ENCODE data around the gene EZR. TPM values are rescaled to one million over a fixed set of nuclear protein-coding genes. Genes with fewer than 3 reads are reported as not detected.

EZR gene
- total and polyA plus RNA-seq, 8 donors = 69.5 to 317 (median 218) TPM

DNA sequence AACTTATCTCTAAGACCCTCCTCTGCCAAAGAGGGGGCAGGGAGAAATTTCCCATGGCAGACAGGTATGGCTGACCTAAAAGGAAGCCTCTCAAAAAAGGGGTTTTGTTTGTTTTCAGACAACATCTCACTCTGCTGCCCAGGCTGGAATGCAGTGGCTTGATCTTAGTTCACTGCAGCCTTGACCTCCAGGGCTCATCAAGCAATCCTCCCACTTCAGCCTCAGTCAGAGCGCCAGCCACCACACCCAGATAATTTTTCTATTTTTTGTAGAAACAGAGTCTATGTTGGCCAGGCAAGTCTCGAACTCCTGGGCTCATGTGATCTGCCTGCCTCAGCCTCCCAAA, 3.8 kb downstream of the EZR start:
- Histone ChIP-seq H3K4me1 (peaks cover 18 to 80% (median 62%) of the 10 kb centered on the region in 4 donors), H3K27ac (peak overlapping the region; percentile 70 to 99 (median 98)), H3K36me3 (peaks cover 0 to 22% (median 6%) of the 10 kb centered on the region in 4 donors), H3K4me3 (peak overlapping the region; percentile 18 to 87 (median 76)), H3K27me3 (no peaks in the 10 kb centered on the region), H3K9me3 (no peaks in the 10 kb centered on the region)
- DNase-seq = peak; percentile 24 to 41
- intact Hi-C loops (cut with DNase I; ENCODE audit: low total_unique reads) = no loop called here
- 32 to 61% (median 43%) methylated on average over 2 of the region's 2 CpGs for whole genome bisulfite sequencing, 5 donors
- TF ChIP-seq, protein P1, sequence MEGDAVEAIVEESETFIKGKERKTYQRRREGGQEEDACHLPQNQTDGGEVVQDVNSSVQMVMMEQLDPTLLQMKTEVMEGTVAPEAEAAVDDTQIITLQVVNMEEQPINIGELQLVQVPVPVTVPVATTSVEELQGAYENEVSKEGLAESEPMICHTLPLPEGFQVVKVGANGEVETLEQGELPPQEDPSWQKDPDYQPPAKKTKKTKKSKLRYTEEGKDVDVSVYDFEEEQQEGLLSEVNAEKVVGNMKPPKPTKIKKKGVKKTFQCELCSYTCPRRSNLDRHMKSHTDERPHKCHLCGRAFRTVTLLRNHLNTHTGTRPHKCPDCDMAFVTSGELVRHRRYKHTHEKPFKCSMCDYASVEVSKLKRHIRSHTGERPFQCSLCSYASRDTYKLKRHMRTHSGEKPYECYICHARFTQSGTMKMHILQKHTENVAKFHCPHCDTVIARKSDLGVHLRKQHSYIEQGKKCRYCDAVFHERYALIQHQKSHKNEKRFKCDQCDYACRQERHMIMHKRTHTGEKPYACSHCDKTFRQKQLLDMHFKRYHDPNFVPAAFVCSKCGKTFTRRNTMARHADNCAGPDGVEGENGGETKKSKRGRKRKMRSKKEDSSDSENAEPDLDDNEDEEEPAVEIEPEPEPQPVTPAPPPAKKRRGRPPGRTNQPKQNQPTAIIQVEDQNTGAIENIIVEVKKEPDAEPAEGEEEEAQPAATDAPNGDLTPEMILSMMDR (IDR thresholded peaks at IDR 0.05) = no peak
- no peak for TF ChIP-seq POLR2AphosphoS5 (IDR thresholded peaks at IDR 0.05)
- TF ChIP-seq EP300 (IDR thresholded peaks at IDR 0.05) = no peak
- no peak for TF ChIP-seq POLR2A (IDR thresholded peaks at IDR 0.05)

DNA sequence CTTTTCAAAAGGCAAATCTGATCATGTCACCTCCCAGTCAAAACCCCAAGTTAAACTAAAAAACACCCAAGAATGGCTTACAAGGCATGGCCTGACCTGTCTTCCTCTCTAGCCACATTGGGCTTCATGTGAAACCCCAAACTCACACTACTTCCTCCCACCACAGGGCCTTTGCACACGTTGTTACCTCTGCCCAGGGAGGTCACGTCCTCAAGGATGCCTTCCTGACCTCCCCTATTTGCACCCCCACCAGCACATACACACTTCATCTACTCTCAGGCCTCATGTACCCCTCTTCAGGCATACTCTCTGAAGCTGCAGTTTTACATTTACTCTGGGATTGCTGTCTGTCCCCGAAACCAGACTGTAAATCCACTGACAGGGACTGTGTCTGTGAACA, 6.1 kb downstream of the EZR start:
- peaks cover 0 to 31% (median 14%) of the 10 kb centered on the region in 4 donors for H3K36me3 ChIP-seq
- no peaks in the 10 kb centered on the region for H3K9me3 ChIP-seq
- TF ChIP-seq POLR2AphosphoS5 (IDR thresholded peaks at IDR 0.05) (no peak), EP300 (IDR thresholded peaks at IDR 0.05) (no peak), POLR2A (IDR thresholded peaks at IDR 0.05) (no peak)
- TF ChIP-seq, protein P1 (IDR thresholded peaks at IDR 0.05) = no peak
- H3K4me3 ChIP-seq = peak overlapping the region in 3 of 4 donors; percentile 4 to 82 (median 71)
- peak overlapping the region; percentile 30 to 99 (median 98) for H3K27ac ChIP-seq
- no peaks in the 10 kb centered on the region for H3K27me3 ChIP-seq
- intact Hi-C loops (cut with DNase I; ENCODE audit: low total_unique reads) = no loop called here
- DNase-seq = peak in 1 of 2 donors; percentile 22
- H3K4me1 ChIP-seq = peaks cover 34 to 96% (median 80%) of the 10 kb centered on the region in 4 donors
- 67 to 78% (median 77%) methylated on average over 3 of the region's 3 CpGs for WGBS, 5 donors

DNA sequence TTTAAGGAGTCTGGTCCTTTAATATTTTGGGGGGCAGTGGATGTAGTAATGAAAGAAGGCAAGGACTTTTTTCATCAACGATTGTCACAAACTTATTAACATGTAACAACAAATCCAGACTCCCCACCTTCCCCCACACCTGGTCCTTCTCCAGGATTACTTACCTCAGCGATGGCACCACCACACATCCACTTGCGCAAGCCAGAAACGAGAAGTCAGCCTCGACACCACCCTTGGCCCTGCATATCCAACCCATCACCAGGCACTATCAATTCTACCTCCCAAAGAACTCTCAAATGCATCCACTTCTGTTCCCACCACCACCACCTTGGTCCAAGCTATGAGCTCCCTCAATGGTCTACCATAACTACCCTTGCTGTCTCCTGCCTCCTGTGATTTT, 6.6 kb downstream of the EZR start:
- 63 to 78% (median 70%) methylated on average over 5 of the region's 5 CpGs for WGBS, 5 donors
- Histone ChIP-seq H3K9me3 (no peaks in the 10 kb centered on the region), H3K4me1 (peaks cover 34 to 99% (median 83%) of the 10 kb centered on the region in 4 donors), H3K27me3 (no peaks in the 10 kb centered on the region), H3K36me3 (peaks cover 0 to 35% (median 16%) of the 10 kb centered on the region in 4 donors), H3K4me3 (peak overlapping the region in 3 of 4 donors; percentile 4 to 82 (median 71)), H3K27ac (peak overlapping the region in 4 of 5 donors; percentile 42 to 99 (median 96))
- TF ChIP-seq POLR2AphosphoS5 (IDR thresholded peaks at IDR 0.05) (no peak), EP300 (IDR thresholded peaks at IDR 0.05) (no peak), POLR2A (IDR thresholded peaks at IDR 0.05) (no peak)
- TF ChIP-seq, protein P1 (IDR thresholded peaks at IDR 0.05) = no peak
- intact Hi-C loops (cut with DNase I; ENCODE audit: low total_unique reads) = no loop called here
- DNase-seq = peak in 1 of 2 donors; percentile 25

DNA sequence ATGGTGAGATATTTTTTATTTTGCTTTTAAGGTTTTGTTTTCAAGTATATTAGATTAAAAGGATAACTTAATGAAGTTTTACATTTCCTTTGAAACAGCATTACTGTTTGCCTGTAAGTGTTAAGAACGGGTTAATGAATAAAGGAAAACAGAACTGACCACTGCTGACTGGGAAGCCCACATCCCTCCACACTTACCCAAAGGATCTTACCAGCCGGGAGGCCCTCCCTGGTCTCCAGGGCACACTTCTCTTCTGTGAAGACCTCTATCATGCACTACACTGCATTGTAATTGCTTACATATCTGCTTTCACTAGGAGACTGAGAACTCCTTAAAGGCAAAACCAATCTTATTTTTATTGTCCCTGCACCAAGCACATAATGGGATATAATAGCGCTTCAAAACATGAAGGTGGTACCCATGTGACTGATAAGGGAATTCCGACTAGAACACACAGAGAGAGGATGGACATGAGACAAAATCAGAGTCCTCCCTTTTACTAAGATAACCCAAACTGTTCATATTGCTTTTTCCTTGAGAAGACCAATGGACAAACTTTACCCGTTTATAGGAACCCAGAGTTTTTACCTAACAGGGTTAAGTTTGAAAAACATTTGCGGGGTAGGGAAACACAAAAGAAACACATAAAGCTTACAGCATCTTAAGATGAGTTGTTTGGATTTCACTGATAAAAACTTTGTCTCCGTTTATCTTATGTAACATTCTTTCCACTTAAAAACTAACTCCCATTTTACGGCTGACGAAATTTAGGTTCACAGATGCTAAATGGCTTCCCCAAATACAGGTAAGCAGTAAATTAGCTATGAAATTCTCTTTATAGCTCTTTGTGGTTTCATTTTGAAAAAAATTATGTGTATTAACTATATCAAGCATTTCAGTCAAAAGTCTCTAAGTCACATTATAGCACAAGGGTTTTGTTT, 8.7 kb downstream of the EZR start:
- Histone ChIP-seq H3K36me3 (peaks cover 0 to 37% (median 16%) of the 10 kb centered on the region in 4 donors), H3K9me3 (no peaks in the 10 kb centered on the region), H3K27me3 (no peaks in the 10 kb centered on the region), H3K4me3 (no peak overlapping the region), H3K4me1 (peaks cover 34 to 99% (median 80%) of the 10 kb centered on the region in 4 donors), H3K27ac (peak overlapping the region in 3 of 5 donors; percentile 43 to 64 (median 55))
- 39 to 60% (median 51%) methylated on average over 9 of the region's 9 CpGs for WGBS, 5 donors
- intact Hi-C loops (cut with DNase I; ENCODE audit: low total_unique reads) = no loop called here
- TF ChIP-seq, protein P1 (IDR thresholded peaks at IDR 0.05) = no peak
- TF ChIP-seq POLR2AphosphoS5 (IDR thresholded peaks at IDR 0.05) = no peak
- TF ChIP-seq EP300 (IDR thresholded peaks at IDR 0.05) = no peak
- no peak for TF ChIP-seq POLR2A (IDR thresholded peaks at IDR 0.05)
- DNase-seq = no peak
